Gastrocnemius medialis (tissue), 4 donors: Measurements from ENCODE around the gene NOTCH1. TPM values are rescaled to one million over a fixed set of nuclear protein-coding genes. Genes with fewer than 3 reads are reported as not detected.
A peak's percentile ranks its signal among the peaks of the same experiment; 100 is the strongest.

Experiments used
- ATAC-seq, 2 donors: fragments of 150-250 bp; one replicate each; pipeline ENCODE4 v1.9.1; 2016
- DNase-seq, 2 donors: peaks; one replicate each; pipeline ENCODE4 v3.0.0-alpha.2; 2019
- H3K27ac ChIP-seq, 4 donors: fragments of 200-600 bp; sonication (generic); 1 replicate in 1 of 4; 2 replicates in 3 of 4; pipeline ENCODE4 v1.5.1; 2016 to 2018; ENCODE audit warnings: mild to moderate bottlenecking in 2 of 4, moderate library complexity in 1 of 4
- H3K27me3 ChIP-seq, 3 donors: fragments of 200-600 bp; sonication (generic) in 2 of 3; 1 replicate in 1 of 3; 2 replicates in 2 of 3; pipeline versions ENCODE4 v1.5.1 to v1.6.0; 2016 to 2019; ENCODE audit warnings: mild to moderate bottlenecking in 1 of 3, moderate library complexity in 1 of 3
- H3K36me3 ChIP-seq, 2 donors: fragments of 200-600 bp; sonication (generic) in 1 of 2; one replicate each; pipeline ENCODE4 v1.5.1; 2017 to 2018
- H3K4me1 ChIP-seq, 2 donors: fragments of 200-600 bp; sonication (generic) in 1 of 2; one replicate each; pipeline ENCODE4 v1.5.1; 2016 to 2017; ENCODE audit warnings: mild to moderate bottlenecking in 2 of 2
- H3K4me3 ChIP-seq, 4 donors: fragments of 200-600 bp; sonication (generic) in 3 of 4; 1 replicate in 1 of 4; 2 replicates in 3 of 4; pipeline ENCODE4 v1.5.1; 2016 to 2019; ENCODE audit warnings: mild to moderate bottlenecking in 2 of 4
- H3K9me3 ChIP-seq, 3 donors: fragments of 200-600 bp; sonication (generic) in 2 of 3; 1 replicate in 1 of 3; 2 replicates in 2 of 3; pipeline ENCODE4 v1.5.1; 2016 to 2019
- POLR2A ChIP-seq, 2 donors: fragments of 450-650 bp; IDR thresholded peaks; one replicate each; pipeline ENCODE4 v1.6.1; 2017; ENCODE audit warnings: antibody characterized with exemption in 2 of 2, mild to moderate bottlenecking in 2 of 2, moderate library complexity in 2 of 2
- in situ Hi-C, 4 donors: fragments of 200-750 bp; cut with MboI; loops; one replicate each; pipeline versions ENCODE4 v1.15.0 to v1.8.0; 2017; ENCODE audit warnings: low sequenced_read_pairs in 4 of 4
- intact Hi-C: fragments of 100-400 bp; cut with DNase I; formaldehyde crosslinking; loops from one replicate; pipeline ENCODE4 v1.15.1; 2023; ENCODE audit warnings: low total_unique reads
- total RNA-seq, 4 donors: library from RNA; depleted of rRNA; stranded (reverse); fragments of >200 nt; gene quantifications; one replicate each; pipeline versions ENCODE4 v1.1.0 to v1.2.3, GENCODE V29; 2016
- TF ChIP-seq, protein P1 (sequence below), 5 experiments: fragments of 450-650 bp in 3 of 5; fragments of 200-600 bp in 2 of 5; sonication (generic) in 2 of 5; IDR thresholded peaks in 4 of 5; conservative IDR thresholded peaks in 1 of 5; 1 replicate in 4 of 5; 2 replicates in 1 of 5; pipeline ENCODE4 v1.5.1; 2016 to 2019; ENCODE audit warnings: antibody characterized with exemption in 5 of 5, mild to moderate bottlenecking in 3 of 5, moderate library complexity in 3 of 5

The NOTCH1 gene
- total RNA-seq, 4 donors from 2014 or later = 6.3 to 15.4 (median 8.2) TPM

DNA sequence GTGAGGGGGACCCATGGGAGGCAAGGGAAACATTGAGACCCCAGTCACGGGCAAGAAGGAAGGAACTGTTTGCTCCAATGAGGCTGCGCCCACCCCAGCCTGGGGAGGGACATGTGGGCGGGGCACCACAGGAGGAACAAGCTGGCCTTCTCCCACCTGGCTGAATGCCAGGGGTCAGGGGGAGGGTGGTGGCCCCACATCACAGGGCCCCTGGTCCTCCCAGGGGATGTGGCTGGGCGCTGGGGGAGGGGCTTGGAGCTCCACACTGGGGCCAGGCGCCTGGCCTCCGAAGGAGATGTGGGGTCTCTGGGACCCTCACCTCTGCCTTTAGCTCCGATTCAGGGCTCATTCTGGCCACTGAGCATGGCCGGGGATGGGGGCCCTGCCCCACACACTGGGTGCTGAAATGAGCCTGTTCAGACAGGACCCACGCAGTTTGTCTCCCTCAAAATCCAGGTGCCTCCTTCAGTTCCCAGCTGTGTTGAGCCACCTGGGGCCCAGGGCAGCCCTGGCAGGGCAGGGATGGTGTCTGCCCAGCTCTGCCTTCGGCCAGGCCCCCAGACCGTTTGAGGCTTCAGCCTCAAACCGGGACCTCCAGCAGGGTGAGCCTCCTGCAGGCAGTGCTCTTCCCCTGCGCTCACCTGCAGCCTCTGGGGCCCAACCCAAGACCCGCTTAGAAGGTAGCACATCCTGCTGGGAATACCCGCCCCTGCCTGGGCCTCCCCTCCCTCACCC lies 33.2 kb upstream of the NOTCH1 start:
- no peaks in the 10 kb centered on the region for H3K4me1 ChIP-seq

DNA sequence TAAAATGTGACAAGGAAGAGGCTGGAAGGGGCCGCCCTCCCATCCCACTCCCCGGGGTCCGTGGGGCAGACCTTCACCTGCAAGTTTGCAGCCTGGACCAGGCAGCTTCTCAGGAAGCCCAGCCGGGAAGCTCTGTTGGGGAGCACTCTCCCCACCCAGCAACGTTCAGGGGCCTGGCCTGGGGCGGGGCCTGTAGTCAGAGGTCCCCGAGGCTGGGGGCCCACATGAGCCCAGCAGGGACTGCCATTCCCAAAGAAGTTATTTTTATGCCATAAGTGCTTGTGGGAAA lies 32.7 kb upstream of the NOTCH1 start:
- DNase-seq = no peak
- no peaks in the 10 kb centered on the region for H3K27me3 ChIP-seq
- H3K36me3 ChIP-seq = no peaks in the 10 kb centered on the region
- in situ Hi-C loops = no loop called here
- no peaks in the 10 kb centered on the region for H3K4me1 ChIP-seq
- TF ChIP-seq, protein P1, sequence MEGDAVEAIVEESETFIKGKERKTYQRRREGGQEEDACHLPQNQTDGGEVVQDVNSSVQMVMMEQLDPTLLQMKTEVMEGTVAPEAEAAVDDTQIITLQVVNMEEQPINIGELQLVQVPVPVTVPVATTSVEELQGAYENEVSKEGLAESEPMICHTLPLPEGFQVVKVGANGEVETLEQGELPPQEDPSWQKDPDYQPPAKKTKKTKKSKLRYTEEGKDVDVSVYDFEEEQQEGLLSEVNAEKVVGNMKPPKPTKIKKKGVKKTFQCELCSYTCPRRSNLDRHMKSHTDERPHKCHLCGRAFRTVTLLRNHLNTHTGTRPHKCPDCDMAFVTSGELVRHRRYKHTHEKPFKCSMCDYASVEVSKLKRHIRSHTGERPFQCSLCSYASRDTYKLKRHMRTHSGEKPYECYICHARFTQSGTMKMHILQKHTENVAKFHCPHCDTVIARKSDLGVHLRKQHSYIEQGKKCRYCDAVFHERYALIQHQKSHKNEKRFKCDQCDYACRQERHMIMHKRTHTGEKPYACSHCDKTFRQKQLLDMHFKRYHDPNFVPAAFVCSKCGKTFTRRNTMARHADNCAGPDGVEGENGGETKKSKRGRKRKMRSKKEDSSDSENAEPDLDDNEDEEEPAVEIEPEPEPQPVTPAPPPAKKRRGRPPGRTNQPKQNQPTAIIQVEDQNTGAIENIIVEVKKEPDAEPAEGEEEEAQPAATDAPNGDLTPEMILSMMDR (IDR thresholded peaks at IDR 0.05 in 4 of 5, conservative IDR thresholded peaks at IDR 0.05 in 1 of 5) = no peak
- TF ChIP-seq POLR2A (IDR thresholded peaks at IDR 0.05) = no peak
- no peak overlapping the region for H3K4me3 ChIP-seq
- no peak for ATAC-seq
- no peaks in the 10 kb centered on the region for H3K9me3 ChIP-seq
- H3K27ac ChIP-seq = no peak overlapping the region
- intact Hi-C loops = no loop called here

More for the DNA sequence above, 33.2 kb upstream of the NOTCH1 start:
- intact Hi-C loops (no loop called here), in situ Hi-C loops (no loop called here)
- no peaks in the 10 kb centered on the region for H3K36me3 ChIP-seq
- no peak overlapping the region for H3K4me3 ChIP-seq
- H3K27ac ChIP-seq = no peak overlapping the region
- H3K27me3 ChIP-seq = no peaks in the 10 kb centered on the region
- TF ChIP-seq POLR2A (IDR thresholded peaks at IDR 0.05) = no peak
- TF ChIP-seq, protein P1 (IDR thresholded peaks at IDR 0.05 in 4 of 5, conservative IDR thresholded peaks at IDR 0.05 in 1 of 5) = no peak
- DNase-seq (no peak), ATAC-seq (no peak)
- H3K9me3 ChIP-seq = no peaks in the 10 kb centered on the region

DNA sequence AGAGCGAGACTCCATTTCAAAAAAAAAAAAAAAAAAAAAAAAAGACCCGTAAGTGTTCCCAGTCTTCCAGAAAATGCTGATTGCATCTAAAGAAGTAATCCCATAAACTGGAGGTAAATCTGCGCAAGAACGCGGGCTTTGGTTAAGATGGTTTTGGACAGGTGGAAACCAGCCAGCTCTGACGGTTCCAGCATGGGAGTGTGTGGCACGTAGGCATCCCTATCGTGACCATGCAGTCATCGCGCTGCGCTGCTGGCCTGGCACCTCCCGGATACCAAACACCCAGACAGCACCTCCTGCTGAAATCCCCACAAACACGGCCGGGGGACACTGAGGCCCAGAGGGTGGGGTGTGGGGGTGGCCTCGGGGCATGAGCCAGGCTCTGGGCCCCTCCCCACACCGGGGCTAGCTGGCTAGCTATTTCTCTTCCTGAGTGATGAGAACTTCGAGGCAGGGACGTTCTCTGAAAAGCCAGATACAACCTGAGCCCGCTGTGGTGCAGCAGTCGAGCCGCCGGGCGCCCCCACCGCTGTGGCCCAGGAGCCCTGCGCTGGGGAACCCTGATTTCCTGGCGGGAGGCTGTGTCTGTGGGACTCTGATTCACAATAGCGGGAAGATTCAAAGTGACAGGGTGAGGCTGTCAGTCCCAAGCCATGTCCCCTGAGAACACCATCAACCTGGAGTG lies 32.2 kb upstream of the NOTCH1 start:
- TF ChIP-seq, protein P1 (IDR thresholded peaks at IDR 0.05 in 4 of 5, conservative IDR thresholded peaks at IDR 0.05 in 1 of 5) = no peak
- no peak for TF ChIP-seq POLR2A (IDR thresholded peaks at IDR 0.05)
- Histone ChIP-seq H3K4me3 (no peak overlapping the region), H3K9me3 (no peaks in the 10 kb centered on the region), H3K27ac (no peak overlapping the region), H3K36me3 (no peaks in the 10 kb centered on the region), H3K4me1 (no peaks in the 10 kb centered on the region), H3K27me3 (no peaks in the 10 kb centered on the region)
- intact Hi-C loops (no loop called here), in situ Hi-C loops (no loop called here)
- ATAC-seq (no peak), DNase-seq (no peak)

DNA sequence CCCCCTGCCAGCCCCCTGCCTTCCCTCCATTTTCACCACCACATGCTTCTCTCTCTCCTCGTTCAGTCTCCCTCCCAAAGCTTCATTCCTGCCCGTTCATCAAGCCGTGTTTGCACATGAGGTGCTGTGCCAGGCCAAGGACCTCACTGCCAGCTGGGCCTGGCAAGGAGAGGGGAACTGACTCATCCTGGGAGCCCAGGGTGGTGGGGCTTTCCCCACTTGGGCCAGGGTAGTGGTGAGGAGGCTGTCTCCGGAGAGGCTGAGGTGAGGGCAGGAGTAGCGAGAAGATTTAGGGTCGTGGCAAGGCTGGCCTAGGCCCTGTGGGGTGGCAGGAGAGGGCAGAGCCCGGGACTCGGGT lies 30.4 kb upstream of the NOTCH1 start:
- Histone ChIP-seq H3K36me3 (no peaks in the 10 kb centered on the region), H3K27me3 (no peaks in the 10 kb centered on the region), H3K27ac (no peak overlapping the region), H3K4me3 (no peak overlapping the region), H3K9me3 (no peaks in the 10 kb centered on the region), H3K4me1 (no peaks in the 10 kb centered on the region)
- DNase-seq = peak in 1 of 2 donors; percentile 42
- no peak for TF ChIP-seq POLR2A (IDR thresholded peaks at IDR 0.05)
- TF ChIP-seq, protein P1 (IDR thresholded peaks at IDR 0.05 in 4 of 5, conservative IDR thresholded peaks at IDR 0.05 in 1 of 5) = no peak
- in situ Hi-C loops (no loop called here), intact Hi-C loops (no loop called here)
- ATAC-seq = peak; percentile 58 to 63
